Panc1 (cell line): Measurements from ENCODE around the gene FGF14. TPM values are rescaled to one million over a fixed set of nuclear protein-coding genes. Genes with fewer than 3 reads are reported as not detected.

Source experiments
- ATAC-seq: fragments of 200-7000 bp; cut with Tn5 transposase; 2 replicates; pipeline ENCODE4 v1.9.1; 2020; ENCODE audit warnings: mild to moderate bottlenecking, moderate library complexity
- BruUV-seq: library from RNA; stranded (reverse); fragments of 400-500 nt; replicated peaks from 2 replicates; lab custom pipeline; 2021; lab: Mats Ljungman, UMichigan
- CTCF ChIA-PET: fragments of 300-600 bp; sonication (Branson Sonifier 250); formaldehyde crosslinking; loops from one replicate; lab custom pipeline; 2022; ENCODE audit warnings: antibody characterized with exemption; lab: Charles Lee
- POLR2A ChIA-PET: fragments of 300-600 bp; sonication (Branson Sonifier 250); formaldehyde crosslinking; loops from one replicate; lab custom pipeline; 2022; ENCODE audit warnings: antibody characterized with exemption; lab: Charles Lee
- DNase-seq: peaks from one replicate; pipeline ENCODE4 v3.0.0-alpha.2; 2010; ENCODE audit warnings: low read depth, low spot score
- H3K27ac ChIP-seq: 2 replicates; pipeline ENCODE4 v1.5.1; 2011; ENCODE audit warnings: mild to moderate bottlenecking, low read length, inconsistent platforms
- H3K27me3 ChIP-seq: fragments of 200-500 bp; sonication (Bioruptor generic); 2 replicates; pipeline ENCODE4 v1.6.0; 2014; ENCODE audit warnings: low read length, inconsistent platforms; ENCODE audit not compliant: control insufficient read depth, insufficient read depth
- H3K36me3 ChIP-seq: fragments of 200-500 bp; sonication (Bioruptor generic); 2 replicates; pipeline ENCODE4 v1.5.1; 2014; ENCODE audit warnings: inconsistent platforms, mild to moderate bottlenecking, low read length, moderate library complexity; ENCODE audit not compliant: control insufficient read depth, insufficient read depth
- H3K4me1 ChIP-seq: 2 replicates; pipeline ENCODE4 v1.5.1; 2011; ENCODE audit warnings: inconsistent platforms, mild to moderate bottlenecking, low read length, moderate library complexity; ENCODE audit not compliant: control insufficient read depth, insufficient read depth
- H3K4me3 ChIP-seq, 2 experiments: 2 replicates each; pipeline ENCODE4 v1.5.1; 2011 to 2012; ENCODE audit warnings: low read depth in 2 of 2, low read length in 2 of 2, mild to moderate bottlenecking in 2 of 2, inconsistent platforms in 1 of 2, moderate library complexity in 1 of 2
- H3K9me3 ChIP-seq: fragments of 200-500 bp; sonication (Bioruptor generic); 2 replicates; pipeline ENCODE4 v1.5.1; 2014; ENCODE audit warnings: low read depth, mild to moderate bottlenecking, inconsistent platforms, low read length, moderate library complexity; ENCODE audit not compliant: control insufficient read depth, insufficient read depth
- POLR2AphosphoS5 ChIP-seq: IDR thresholded peaks from 2 replicates; pipeline ENCODE4 v1.6.1; 2012; ENCODE audit warnings: mild to moderate bottlenecking, low read depth, low read length, moderate library complexity
- SIN3A ChIP-seq: IDR thresholded peaks from 2 replicates; pipeline ENCODE4 v1.6.1; 2012; ENCODE audit warnings: low read depth, mild to moderate bottlenecking, low read length, moderate library complexity, borderline replicate concordance; ENCODE audit not compliant: insufficient read depth
- TCF7L2 ChIP-seq: IDR thresholded peaks from 2 replicates; pipeline ENCODE4 v1.6.1; 2011; ENCODE audit warnings: mild to moderate bottlenecking, low read depth, low read length, inconsistent platforms
- in situ Hi-C: cut with HindIII; loops from 2 replicates; pipeline ENCODE4 v1.10.0; 2016; ENCODE audit warnings: low sequenced_read_pairs, low pct_unique_long_range_greater_than_20kb
- intact Hi-C: fragments of 100-400 bp; cut with micrococcal nuclease; formaldehyde crosslinking; loops from one replicate; pipeline ENCODE4 v1.10.0; 2022; ENCODE audit not compliant: unreplicated experiment
- total RNA-seq: library from RNA; stranded (reverse); gene quantifications from one replicate; pipeline ENCODE4 v1.2.1, GENCODE V29; 2021; ENCODE audit not compliant: unreplicated experiment
- TF ChIP-seq, protein P1 (sequence below), 2 experiments: IDR thresholded peaks; 2 replicates each; pipeline ENCODE4 v1.6.1; 2011 to 2012; ENCODE audit warnings: low read depth in 2 of 2, control low read depth in 1 of 2, low read length in 1 of 2, mild to moderate bottlenecking in 1 of 2, moderate library complexity in 1 of 2; ENCODE audit not compliant: insufficient read depth in 1 of 2
- TF ChIP-seq, protein P2 (sequence below): fragments of 450-650 bp; IDR thresholded peaks from 2 replicates; pipeline ENCODE4 v1.5.1; 2017; ENCODE audit warnings: mild to moderate bottlenecking

Gene FGF14
- total RNA-seq, 1 experiment from 2014 or later: 0.03 TPM

DNA sequence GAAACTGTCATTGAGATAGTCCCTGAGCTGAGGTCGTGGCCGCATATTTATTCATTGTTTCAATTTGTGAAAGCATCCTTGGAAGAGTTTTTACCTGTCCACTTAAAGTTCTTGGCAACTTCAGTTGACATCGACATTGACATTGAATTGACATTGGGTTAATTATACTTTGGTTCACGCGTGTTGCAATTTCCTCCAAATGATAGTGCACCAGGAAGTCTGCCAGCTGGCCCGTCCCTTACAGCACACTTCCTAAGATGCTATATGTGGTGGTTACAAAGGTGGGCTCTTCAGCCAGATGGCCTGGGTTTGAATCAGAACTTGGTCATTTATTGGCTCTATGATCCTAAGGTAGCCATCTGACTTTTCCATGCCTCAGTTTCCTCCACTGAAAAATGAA is 176.0 kb downstream of the FGF14 start:
- H3K9me3 ChIP-seq: no peaks in the 10 kb centered on the region
- ChIA-PET CTCF (no interaction called here), POLR2A (no interaction called here)

DNA sequence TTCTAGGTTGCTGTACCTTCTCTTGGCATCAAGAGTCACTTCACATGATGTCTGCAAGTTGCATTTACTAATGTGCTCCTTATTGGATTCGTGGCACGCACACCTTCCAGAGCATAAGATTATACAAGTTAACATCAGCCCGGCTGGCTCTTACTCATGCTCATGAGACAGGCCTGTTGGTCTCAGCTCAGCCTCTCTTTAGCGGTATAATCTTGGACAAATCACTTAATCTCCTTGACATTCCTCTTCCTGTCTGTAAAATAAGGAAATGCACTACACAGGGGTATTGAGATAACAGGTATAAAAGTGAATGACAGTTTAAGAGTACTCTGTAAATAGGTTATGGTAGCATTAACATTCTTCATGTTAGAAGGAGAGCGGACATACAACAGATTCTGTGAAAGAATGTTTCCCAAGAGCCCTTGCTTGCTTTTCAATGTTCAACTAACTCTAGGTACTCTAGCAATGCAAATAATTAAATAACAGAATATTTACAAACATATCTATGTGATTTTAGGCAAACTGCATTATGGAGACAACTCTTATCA is 181.1 kb downstream of the FGF14 start:
- Histone ChIP-seq H3K9me3 (no peaks in the 10 kb centered on the region), H3K4me1 (no peaks in the 10 kb centered on the region), H3K27me3 (no peaks in the 10 kb centered on the region), H3K27ac (no peak overlapping the region), H3K36me3 (no peaks in the 10 kb centered on the region), H3K4me3 (no peak overlapping the region)
- ChIA-PET CTCF (no interaction called here), POLR2A (no interaction called here)
- BruUV-seq: no TSS peak
- TF ChIP-seq, protein P1, sequence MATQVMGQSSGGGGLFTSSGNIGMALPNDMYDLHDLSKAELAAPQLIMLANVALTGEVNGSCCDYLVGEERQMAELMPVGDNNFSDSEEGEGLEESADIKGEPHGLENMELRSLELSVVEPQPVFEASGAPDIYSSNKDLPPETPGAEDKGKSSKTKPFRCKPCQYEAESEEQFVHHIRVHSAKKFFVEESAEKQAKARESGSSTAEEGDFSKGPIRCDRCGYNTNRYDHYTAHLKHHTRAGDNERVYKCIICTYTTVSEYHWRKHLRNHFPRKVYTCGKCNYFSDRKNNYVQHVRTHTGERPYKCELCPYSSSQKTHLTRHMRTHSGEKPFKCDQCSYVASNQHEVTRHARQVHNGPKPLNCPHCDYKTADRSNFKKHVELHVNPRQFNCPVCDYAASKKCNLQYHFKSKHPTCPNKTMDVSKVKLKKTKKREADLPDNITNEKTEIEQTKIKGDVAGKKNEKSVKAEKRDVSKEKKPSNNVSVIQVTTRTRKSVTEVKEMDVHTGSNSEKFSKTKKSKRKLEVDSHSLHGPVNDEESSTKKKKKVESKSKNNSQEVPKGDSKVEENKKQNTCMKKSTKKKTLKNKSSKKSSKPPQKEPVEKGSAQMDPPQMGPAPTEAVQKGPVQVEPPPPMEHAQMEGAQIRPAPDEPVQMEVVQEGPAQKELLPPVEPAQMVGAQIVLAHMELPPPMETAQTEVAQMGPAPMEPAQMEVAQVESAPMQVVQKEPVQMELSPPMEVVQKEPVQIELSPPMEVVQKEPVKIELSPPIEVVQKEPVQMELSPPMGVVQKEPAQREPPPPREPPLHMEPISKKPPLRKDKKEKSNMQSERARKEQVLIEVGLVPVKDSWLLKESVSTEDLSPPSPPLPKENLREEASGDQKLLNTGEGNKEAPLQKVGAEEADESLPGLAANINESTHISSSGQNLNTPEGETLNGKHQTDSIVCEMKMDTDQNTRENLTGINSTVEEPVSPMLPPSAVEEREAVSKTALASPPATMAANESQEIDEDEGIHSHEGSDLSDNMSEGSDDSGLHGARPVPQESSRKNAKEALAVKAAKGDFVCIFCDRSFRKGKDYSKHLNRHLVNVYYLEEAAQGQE (IDR thresholded peaks at IDR 0.05; ENCODE audit: insufficient read depth in 1 of 2, low read depth in 2 of 2, low read length in 1 of 2): no peak
- TF ChIP-seq, protein P2, sequence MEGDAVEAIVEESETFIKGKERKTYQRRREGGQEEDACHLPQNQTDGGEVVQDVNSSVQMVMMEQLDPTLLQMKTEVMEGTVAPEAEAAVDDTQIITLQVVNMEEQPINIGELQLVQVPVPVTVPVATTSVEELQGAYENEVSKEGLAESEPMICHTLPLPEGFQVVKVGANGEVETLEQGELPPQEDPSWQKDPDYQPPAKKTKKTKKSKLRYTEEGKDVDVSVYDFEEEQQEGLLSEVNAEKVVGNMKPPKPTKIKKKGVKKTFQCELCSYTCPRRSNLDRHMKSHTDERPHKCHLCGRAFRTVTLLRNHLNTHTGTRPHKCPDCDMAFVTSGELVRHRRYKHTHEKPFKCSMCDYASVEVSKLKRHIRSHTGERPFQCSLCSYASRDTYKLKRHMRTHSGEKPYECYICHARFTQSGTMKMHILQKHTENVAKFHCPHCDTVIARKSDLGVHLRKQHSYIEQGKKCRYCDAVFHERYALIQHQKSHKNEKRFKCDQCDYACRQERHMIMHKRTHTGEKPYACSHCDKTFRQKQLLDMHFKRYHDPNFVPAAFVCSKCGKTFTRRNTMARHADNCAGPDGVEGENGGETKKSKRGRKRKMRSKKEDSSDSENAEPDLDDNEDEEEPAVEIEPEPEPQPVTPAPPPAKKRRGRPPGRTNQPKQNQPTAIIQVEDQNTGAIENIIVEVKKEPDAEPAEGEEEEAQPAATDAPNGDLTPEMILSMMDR: no peak
- TF ChIP-seq SIN3A (no peak), POLR2AphosphoS5 (no peak), TCF7L2 (no peak)
- intact Hi-C loops (no loop called here), in situ Hi-C loops (no loop called here)
- ATAC-seq: no peak
- no peak for DNase-seq

More for the DNA sequence above, 176.0 kb downstream of the FGF14 start:
- Histone ChIP-seq H3K4me3 (no peak overlapping the region), H3K36me3 (no peaks in the 10 kb centered on the region), H3K4me1 (no peaks in the 10 kb centered on the region), H3K27ac (no peak overlapping the region), H3K27me3 (no peaks in the 10 kb centered on the region)
- in situ Hi-C loops (no loop called here), intact Hi-C loops (no loop called here)
- TF ChIP-seq SIN3A (no peak), POLR2AphosphoS5 (no peak), TCF7L2 (no peak)
- TF ChIP-seq, protein P1 (IDR thresholded peaks at IDR 0.05; ENCODE audit: insufficient read depth in 1 of 2, low read depth in 2 of 2, low read length in 1 of 2): no peak
- TF ChIP-seq, protein P2: no peak
- no peak for ATAC-seq
- no TSS peak for BruUV-seq
- no peak for DNase-seq
